GM12878 (cell line): ENCODE results near the gene EED. TPM values are rescaled to one million over a fixed set of nuclear protein-coding genes. Genes with fewer than 3 reads are reported as not detected.

Source experiments
- ATAC-seq: fragments of 200-7000 bp; cut with Tn5 transposase; 3 replicates; pipeline ENCODE4 v1.9.1; 2020; ENCODE audit warnings: mild to moderate bottlenecking, moderate library complexity
- BruUV-seq: library from RNA; stranded (reverse); fragments of 400-500 nt; replicated peaks from 2 replicates; lab custom pipeline; 2021; lab: Mats Ljungman, UMichigan
- CTCF ChIA-PET: fragments of 300-600 bp; sonication (Branson Sonifier 250); formaldehyde crosslinking; extraction: SDS; loops from one replicate; lab custom pipeline; 2021; ENCODE audit warnings: inconsistent platforms; lab: Yijun Ruan, JAX
- POLR2A ChIA-PET: fragments of 350-600 bp; formaldehyde crosslinking; extraction: SDS; loops from one replicate; lab custom pipeline; 2021; ENCODE audit warnings: inconsistent platforms; lab: Charles Lee
- RAD21 ChIA-PET: fragments of 300-600 bp; sonication (Branson Sonifier 250); formaldehyde crosslinking; loops from one replicate; lab custom pipeline; 2023; ENCODE audit warnings: antibody characterized with exemption; ENCODE audit not compliant: unreplicated experiment; lab: Charles Lee
- SMC1A ChIA-PET: fragments of 300-600 bp; sonication (Branson Sonifier 250); formaldehyde crosslinking; loops from one replicate; lab custom pipeline; 2023; ENCODE audit not compliant: unreplicated experiment, uncharacterized antibody; lab: Charles Lee
- DNase-seq: peaks from one replicate; pipeline ENCODE4 v3.0.0-alpha.2; 2011; ENCODE audit warnings: low read depth, low spot score
- FAIRE-seq: peaks from 3 replicates; lab custom pipeline; 2011; peaks lifted over from hg19 to GRCh38; lab: Jason Lieb, UNC
- H2AFZ ChIP-seq: 2 replicates; pipeline ENCODE4 v1.6.0; 2011; ENCODE audit warnings: low read depth, low read length, control low read depth; ENCODE audit not compliant: control insufficient read depth
- H3K27ac ChIP-seq: 2 replicates; pipeline ENCODE4 v1.5.1; 2011; ENCODE audit warnings: control low read depth; ENCODE audit not compliant: control insufficient read depth, insufficient read depth
- H3K27me3 ChIP-seq, 2 experiments: replicated peaks in 1 of 2; 2 replicates each; pipeline versions ENCODE4 v1.6.0 to v1.6.1; 2011; ENCODE audit warnings: low read length in 1 of 2; ENCODE audit not compliant: control insufficient read depth in 2 of 2, insufficient read depth in 2 of 2
- H3K36me3 ChIP-seq, 2 experiments: 2 replicates each; pipeline ENCODE4 v1.5.1; 2011; ENCODE audit warnings: low read length in 1 of 2; ENCODE audit not compliant: control insufficient read depth in 2 of 2, insufficient read depth in 2 of 2
- H3K4me1 ChIP-seq: 2 replicates; pipeline ENCODE4 v1.6.1; 2011; ENCODE audit warnings: mild to moderate bottlenecking, low read length, moderate library complexity, mixed read lengths; ENCODE audit not compliant: control insufficient read depth, insufficient read depth
- H3K4me2 ChIP-seq: 2 replicates; pipeline ENCODE4 v1.6.0; 2011; ENCODE audit warnings: control low read depth; ENCODE audit not compliant: control insufficient read depth, insufficient read depth
- H3K4me3 ChIP-seq: fragments of 200-600 bp; sonication (generic); 2 replicates; pipeline ENCODE4 v1.5.1; 2016
- H3K79me2 ChIP-seq: 2 replicates; pipeline ENCODE4 v1.6.0; 2011; ENCODE audit warnings: low read length; ENCODE audit not compliant: control insufficient read depth, insufficient read depth
- H3K9ac ChIP-seq: 2 replicates; pipeline ENCODE4 v1.8.0; 2011; ENCODE audit warnings: low read length, control low read depth, mixed read lengths; ENCODE audit not compliant: control insufficient read depth, insufficient read depth
- H3K9me3 ChIP-seq: replicated peaks from 3 replicates; pipeline ENCODE4 v1.5.1; 2011; ENCODE audit warnings: mild to moderate bottlenecking, low read length; ENCODE audit not compliant: control insufficient read depth, insufficient read depth
- H4K20me1 ChIP-seq: 2 replicates; pipeline ENCODE4 v1.6.0; 2011; ENCODE audit not compliant: control insufficient read depth, insufficient read depth
- ATF7 ChIP-seq: fragments of 450-650 bp; IDR thresholded peaks from 2 replicates; pipeline ENCODE4 v1.6.1; 2016; ENCODE audit warnings: low read depth, mild to moderate bottlenecking
- CBFB ChIP-seq: IDR thresholded peaks from 2 replicates; pipeline ENCODE4 v1.6.1; 2016; ENCODE audit warnings: antibody characterized with exemption, low read depth
- CHD4 ChIP-seq: fragments of 200-600 bp; sonication (generic); IDR thresholded peaks from 2 replicates; pipeline ENCODE4 v1.6.1; 2016; ENCODE audit warnings: mild to moderate bottlenecking
- FOS ChIP-seq: IDR thresholded peaks from 3 replicates; pipeline ENCODE4 v1.6.1; 2011; ENCODE audit warnings: borderline replicate concordance; ENCODE audit not compliant: insufficient read length; ENCODE audit errors: extremely low read depth
- FOXM1 ChIP-seq: IDR thresholded peaks from 2 replicates; pipeline ENCODE4 v1.6.1; 2012; ENCODE audit warnings: low read depth, mild to moderate bottlenecking, inconsistent platforms, low read length, moderate library complexity
- IRF4 ChIP-seq: IDR thresholded peaks from 2 replicates; pipeline ENCODE4 v1.6.1; 2011; ENCODE audit warnings: low read depth, low read length
- MYB ChIP-seq: fragments of 150-350 bp; IDR thresholded peaks from 2 replicates; pipeline ENCODE4 v1.6.1; 2014; ENCODE audit warnings: mild to moderate bottlenecking, low read depth, low read length, borderline replicate concordance
- NFXL1 ChIP-seq: fragments of 450-650 bp; IDR thresholded peaks from 2 replicates; pipeline ENCODE4 v1.6.1; 2017; ENCODE audit warnings: antibody characterized with exemption, mild to moderate bottlenecking, borderline replicate concordance
- NR2F1 ChIP-seq: fragments of 450-650 bp; conservative IDR thresholded peaks from 2 replicates; pipeline ENCODE4 v1.6.1; 2017; ENCODE audit warnings: mild to moderate bottlenecking
- POLR2AphosphoS5 ChIP-seq: IDR thresholded peaks from 2 replicates; pipeline ENCODE4 v1.6.1; 2011; ENCODE audit warnings: mild to moderate bottlenecking, low read length, inconsistent platforms
- SRF ChIP-seq, 2 experiments: IDR thresholded peaks; 2 replicates each; pipeline ENCODE4 v1.6.1; 2011; ENCODE audit warnings: low read depth in 2 of 2, low read length in 2 of 2, mild to moderate bottlenecking in 1 of 2, moderate library complexity in 1 of 2
- SUZ12 ChIP-seq: fragments of 200-600 bp; sonication (generic); IDR thresholded peaks from one replicate; pipeline ENCODE4 v1.6.1; 2018; ENCODE audit warnings: antibody characterized with exemption, mild to moderate bottlenecking; ENCODE audit not compliant: unreplicated experiment
- WRNIP1 ChIP-seq: IDR thresholded peaks from 2 replicates; pipeline ENCODE4 v1.6.1; 2011; ENCODE audit warnings: low read depth, low read length, improper control_type of control experiment, borderline replicate concordance
- ZNF24 ChIP-seq: fragments of 450-650 bp; IDR thresholded peaks from 2 replicates; pipeline ENCODE4 v1.6.1; 2017; ENCODE audit warnings: antibody characterized with exemption, mild to moderate bottlenecking
- WGBS: methylation state at CpG from one replicate; pipeline ENCODE4 v1.1.6; 2016; ENCODE audit warnings: low lambda C conversion rate; ENCODE audit not compliant: insufficient replicate concordance, insufficient coverage; ENCODE audit errors: missing lambda C conversion rate; 5-methylcytosine and 5-hydroxymethylcytosine counted together
- in situ Hi-C: fragments of 300-500 bp; cut with MboI; formaldehyde crosslinking; loops from 9 replicates; pipeline ENCODE4 v1.14.3; 2018; ENCODE audit warnings: mixed read lengths
- intact Hi-C: fragments of 100-400 bp; cut with micrococcal nuclease; formaldehyde crosslinking; loops from one replicate; pipeline ENCODE4 v1.14.2; 2022; ENCODE audit not compliant: unreplicated experiment
- polyA plus RNA-seq, 11 experiments: library from polyadenylated mRNA; depleted of rRNA in 4 of 11; unstranded in 6 of 11; stranded (reverse) in 5 of 11; fragments of >200 nt; fragmentation: Nextera tagmentation in 4 of 11; fragmentation: Illumina TruSeq in 1 of 11; extraction: Ambion mirVana in 4 of 11; extraction: Trizol in 1 of 11; gene quantifications; 1 replicate in 1 of 11; 2 replicates in 10 of 11; pipeline versions ENCODE4 v1.2.1 to v1.2.3, GENCODE V29; 2011 to 2016; ENCODE audit warnings: inconsistent platforms in 2 of 11, missing spikeins in 2 of 11, low read depth in 1 of 11
- total RNA-seq, 4 experiments: library from RNA; depleted of rRNA in 3 of 4; stranded (reverse); fragments of >200 nt in 3 of 4; fragmentation: Illumina TruSeq in 1 of 4; extraction: Trizol in 1 of 4; gene quantifications; 2 replicates each; pipeline versions ENCODE4 v1.2.1 to v1.2.3, GENCODE V29; 2013 to 2021
- TF ChIP-seq, protein P1 (sequence below): fragments of 450-650 bp; IDR thresholded peaks from 2 replicates; pipeline ENCODE4 v1.6.1; 2017; ENCODE audit warnings: borderline replicate concordance
- TF ChIP-seq, protein P2 (sequence below): fragments of 450-650 bp; IDR thresholded peaks from 2 replicates; pipeline ENCODE4 v1.6.1; 2017; ENCODE audit warnings: antibody characterized with exemption, mild to moderate bottlenecking, moderate library complexity
- TF ChIP-seq, protein P3 (sequence below): fragments of 450-650 bp; IDR thresholded peaks from 2 replicates; pipeline ENCODE4 v1.6.1; 2017; ENCODE audit warnings: low read depth, mild to moderate bottlenecking, moderate library complexity
- TF ChIP-seq, protein P4 (sequence below): fragments of 450-650 bp; IDR thresholded peaks from 2 replicates; pipeline ENCODE4 v1.6.1; 2016; ENCODE audit warnings: mild to moderate bottlenecking

EED gene
- total and polyA plus RNA-seq, 10 of the 15 experiments (the other 5 are each of a cell fraction or from before 2014, with no cell fraction given), result 41.5 to 140 (median 72.2) TPM

DNA sequence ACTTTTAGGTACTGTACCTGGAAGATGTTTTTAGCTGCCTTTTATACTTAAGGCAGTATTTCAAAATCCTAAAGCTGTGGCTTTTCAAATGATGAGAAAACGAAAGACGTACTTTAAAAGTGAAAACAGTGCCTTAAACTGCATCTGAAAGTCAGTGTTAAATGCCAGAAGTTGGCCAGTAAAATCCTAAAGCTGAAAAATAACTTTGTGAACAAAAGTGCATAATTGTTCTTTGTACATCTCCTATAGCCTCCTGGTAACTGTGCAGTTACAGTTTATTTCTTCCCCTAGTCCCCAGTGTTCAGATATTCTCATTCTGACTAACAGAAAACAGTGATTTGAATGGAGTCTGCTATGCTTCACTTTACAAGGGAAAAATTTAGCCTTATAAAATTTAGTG, 6.8 kb downstream of the EED start:
- CTCF ChIA-PET, result interaction anchor here (0.8 to 1.3 kb wide), 10 partner anchors 8 to 396 kb away, joined by 3 to 4 read pairs (median 3); partner anchors contain the start of gene CCDC83
- Histone ChIP-seq H3K36me3 (peaks cover 2 to 9% of the 10 kb centered on the region in 2 experiments; a peak in 3 of 4 replicates), H3K79me2 (peaks cover 96% of the 10 kb centered on the region), H3K27me3 (no peaks in the 10 kb centered on the region), H3K4me1 (peaks cover 26% of the 10 kb centered on the region), H3K9me3 (no peaks in the 10 kb centered on the region), H2AFZ (no peak overlapping the region), H3K4me2 (peak overlapping the region; percentile 89), H3K9ac (peak overlapping the region; percentile 44), H3K4me3 (peak overlapping the region; percentile 15; the same call in 1 of the 2 replicates), H4K20me1 (no peaks in the 10 kb centered on the region; the same call in 1 of the 2 replicates), H3K27ac (peak overlapping the region; percentile 58)
- no TSS peak for BruUV-seq
- intact Hi-C loops, result no loop called here
- no peak for DNase-seq
- FAIRE-seq, result peak; percentile 66
- SMC1A ChIA-PET, result interaction anchor here (0.9 to 3.2 kb wide), 13 partner anchors 10 to 210 kb away, joined by 3 to 17 read pairs (median 4); no protein-coding TSS in a partner anchor
- 0% methylated on average over 2 of the region's 2 CpGs for WGBS
- in situ Hi-C loops, result no loop called here
- peak; percentile 27 for ATAC-seq
- RAD21 ChIA-PET, result interaction anchor here (0.7 to 2.4 kb wide), 8 partner anchors 9 to 210 kb away, joined by 3 to 9 read pairs (median 4); no protein-coding TSS in a partner anchor
- POLR2A ChIA-PET, result interaction anchor here (0.6 to 2.1 kb wide), 4 partner anchors 10 to 186 kb away, joined by 3 to 5 read pairs (median 4); no protein-coding TSS in a partner anchor
- TF ChIP-seq, protein P1, sequence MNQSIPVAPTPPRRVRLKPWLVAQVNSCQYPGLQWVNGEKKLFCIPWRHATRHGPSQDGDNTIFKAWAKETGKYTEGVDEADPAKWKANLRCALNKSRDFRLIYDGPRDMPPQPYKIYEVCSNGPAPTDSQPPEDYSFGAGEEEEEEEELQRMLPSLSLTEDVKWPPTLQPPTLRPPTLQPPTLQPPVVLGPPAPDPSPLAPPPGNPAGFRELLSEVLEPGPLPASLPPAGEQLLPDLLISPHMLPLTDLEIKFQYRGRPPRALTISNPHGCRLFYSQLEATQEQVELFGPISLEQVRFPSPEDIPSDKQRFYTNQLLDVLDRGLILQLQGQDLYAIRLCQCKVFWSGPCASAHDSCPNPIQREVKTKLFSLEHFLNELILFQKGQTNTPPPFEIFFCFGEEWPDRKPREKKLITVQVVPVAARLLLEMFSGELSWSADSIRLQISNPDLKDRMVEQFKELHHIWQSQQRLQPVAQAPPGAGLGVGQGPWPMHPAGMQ, result no peak
- TF ChIP-seq, protein P2, sequence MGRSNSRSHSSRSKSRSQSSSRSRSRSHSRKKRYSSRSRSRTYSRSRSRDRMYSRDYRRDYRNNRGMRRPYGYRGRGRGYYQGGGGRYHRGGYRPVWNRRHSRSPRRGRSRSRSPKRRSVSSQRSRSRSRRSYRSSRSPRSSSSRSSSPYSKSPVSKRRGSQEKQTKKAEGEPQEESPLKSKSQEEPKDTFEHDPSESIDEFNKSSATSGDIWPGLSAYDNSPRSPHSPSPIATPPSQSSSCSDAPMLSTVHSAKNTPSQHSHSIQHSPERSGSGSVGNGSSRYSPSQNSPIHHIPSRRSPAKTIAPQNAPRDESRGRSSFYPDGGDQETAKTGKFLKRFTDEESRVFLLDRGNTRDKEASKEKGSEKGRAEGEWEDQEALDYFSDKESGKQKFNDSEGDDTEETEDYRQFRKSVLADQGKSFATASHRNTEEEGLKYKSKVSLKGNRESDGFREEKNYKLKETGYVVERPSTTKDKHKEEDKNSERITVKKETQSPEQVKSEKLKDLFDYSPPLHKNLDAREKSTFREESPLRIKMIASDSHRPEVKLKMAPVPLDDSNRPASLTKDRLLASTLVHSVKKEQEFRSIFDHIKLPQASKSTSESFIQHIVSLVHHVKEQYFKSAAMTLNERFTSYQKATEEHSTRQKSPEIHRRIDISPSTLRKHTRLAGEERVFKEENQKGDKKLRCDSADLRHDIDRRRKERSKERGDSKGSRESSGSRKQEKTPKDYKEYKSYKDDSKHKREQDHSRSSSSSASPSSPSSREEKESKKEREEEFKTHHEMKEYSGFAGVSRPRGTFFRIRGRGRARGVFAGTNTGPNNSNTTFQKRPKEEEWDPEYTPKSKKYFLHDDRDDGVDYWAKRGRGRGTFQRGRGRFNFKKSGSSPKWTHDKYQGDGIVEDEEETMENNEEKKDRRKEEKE, result no peak
- TF ChIP-seq SRF (IDR thresholded peaks at IDR 0.05; ENCODE audit: low read depth in 2 of 2, low read length in 2 of 2) (no peak), MYB (no peak), NR2F1 (no peak), WRNIP1 (no peak), FOXM1 (0 out of 2 replicates have a peak, but pooled peaks have one; percentile 31), CHD4 (no peak), POLR2AphosphoS5 (no peak), CBFB (no peak), ATF7 (no peak), IRF4 (no peak), NFXL1 (no peak), ZNF24 (no peak), FOS (no peak), SUZ12 (no peak)
- TF ChIP-seq, protein P3, sequence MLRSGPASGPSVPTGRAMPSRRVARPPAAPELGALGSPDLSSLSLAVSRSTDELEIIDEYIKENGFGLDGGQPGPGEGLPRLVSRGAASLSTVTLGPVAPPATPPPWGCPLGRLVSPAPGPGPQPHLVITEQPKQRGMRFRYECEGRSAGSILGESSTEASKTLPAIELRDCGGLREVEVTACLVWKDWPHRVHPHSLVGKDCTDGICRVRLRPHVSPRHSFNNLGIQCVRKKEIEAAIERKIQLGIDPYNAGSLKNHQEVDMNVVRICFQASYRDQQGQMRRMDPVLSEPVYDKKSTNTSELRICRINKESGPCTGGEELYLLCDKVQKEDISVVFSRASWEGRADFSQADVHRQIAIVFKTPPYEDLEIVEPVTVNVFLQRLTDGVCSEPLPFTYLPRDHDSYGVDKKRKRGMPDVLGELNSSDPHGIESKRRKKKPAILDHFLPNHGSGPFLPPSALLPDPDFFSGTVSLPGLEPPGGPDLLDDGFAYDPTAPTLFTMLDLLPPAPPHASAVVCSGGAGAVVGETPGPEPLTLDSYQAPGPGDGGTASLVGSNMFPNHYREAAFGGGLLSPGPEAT, result no peak
- TF ChIP-seq, protein P4, sequence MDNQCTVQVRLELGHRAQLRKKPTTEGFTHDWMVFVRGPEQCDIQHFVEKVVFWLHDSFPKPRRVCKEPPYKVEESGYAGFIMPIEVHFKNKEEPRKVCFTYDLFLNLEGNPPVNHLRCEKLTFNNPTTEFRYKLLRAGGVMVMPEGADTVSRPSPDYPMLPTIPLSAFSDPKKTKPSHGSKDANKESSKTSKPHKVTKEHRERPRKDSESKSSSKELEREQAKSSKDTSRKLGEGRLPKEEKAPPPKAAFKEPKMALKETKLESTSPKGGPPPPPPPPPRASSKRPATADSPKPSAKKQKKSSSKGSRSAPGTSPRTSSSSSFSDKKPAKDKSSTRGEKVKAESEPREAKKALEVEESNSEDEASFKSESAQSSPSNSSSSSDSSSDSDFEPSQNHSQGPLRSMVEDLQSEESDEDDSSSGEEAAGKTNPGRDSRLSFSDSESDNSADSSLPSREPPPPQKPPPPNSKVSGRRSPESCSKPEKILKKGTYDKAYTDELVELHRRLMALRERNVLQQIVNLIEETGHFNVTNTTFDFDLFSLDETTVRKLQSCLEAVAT, result no peak
